Osteocyte (in vitro differentiated cells): ENCODE data around the gene KIF18B. TPM values are rescaled to one million over a fixed set of nuclear protein-coding genes. Genes with fewer than 3 reads are reported as not detected.
"Not testable (repeated sequence)": the region's sequence is repeated elsewhere in the genome, so short reads cannot be mapped to it uniquely, and the experiment has no call there.

Experiments
- DNase-seq: peaks from one replicate; pipeline ENCODE4 v3.0.0; 2021; ENCODE audit warnings: mixed read lengths; ENCODE audit not compliant: unreplicated experiment; ENCODE audit errors: extremely low spot score
- H3K27ac Mint-ChIP-seq: one replicate; pipeline ENCODE4 v1.8.0; 2021; ENCODE audit warnings: mild to moderate bottlenecking, mixed read lengths; ENCODE audit not compliant: unreplicated experiment
- H3K27me3 Mint-ChIP-seq: one replicate; pipeline ENCODE4 v1.8.0; 2021; ENCODE audit warnings: mixed read lengths; ENCODE audit not compliant: unreplicated experiment
- H3K36me3 Mint-ChIP-seq: one replicate; pipeline ENCODE4 v1.8.0; 2021; ENCODE audit warnings: mixed read lengths; ENCODE audit not compliant: unreplicated experiment
- H3K4me1 Mint-ChIP-seq: one replicate; pipeline ENCODE4 v1.8.0; 2021; ENCODE audit warnings: mixed read lengths; ENCODE audit not compliant: unreplicated experiment
- H3K4me3 Mint-ChIP-seq: one replicate; pipeline ENCODE4 v1.8.0; 2021; ENCODE audit warnings: mild to moderate bottlenecking, moderate library complexity, mixed read lengths; ENCODE audit not compliant: unreplicated experiment
- H3K9me3 Mint-ChIP-seq: one replicate; pipeline ENCODE4 v1.8.0; 2021; ENCODE audit warnings: mixed read lengths; ENCODE audit not compliant: unreplicated experiment
- CTCF ChIP-seq: fragments of 200-600 bp; sonication (generic); IDR thresholded peaks from 2 replicates; pipeline ENCODE4 v1.5.0; 2021; ENCODE audit warnings: antibody characterized with exemption, mild to moderate bottlenecking, moderate library complexity
- total RNA-seq: library from RNA; stranded (reverse); gene quantifications from 2 replicates; pipeline ENCODE4 v1.2.1, GENCODE V29; 2021

KIF18B gene
- total RNA-seq, 1 donor from 2014 or later, result 6.9 TPM

GRCh38 chr17:44956998-44957981 is 9.7 kb upstream of the KIF18B start:
- Mint-ChIP-seq H3K4me1 (peaks cover 12% of the 10 kb centered on the region), H3K36me3 (no peaks in the 10 kb centered on the region), H3K27me3 (no peaks in the 10 kb centered on the region), H3K9me3 (no peaks in the 10 kb centered on the region), H3K4me3 (no peak overlapping the region), H3K27ac (no peak overlapping the region)
- no peak for DNase-seq
- no peak for TF ChIP-seq CTCF

- H3K4me1 Mint-ChIP-seq, result peaks cover 11% of the 10 kb centered on the region
- no peak for DNase-seq
- no peaks in the 10 kb centered on the region for H3K36me3 Mint-ChIP-seq
- no peaks in the 10 kb centered on the region for H3K27me3 Mint-ChIP-seq
- no peak overlapping the region for H3K4me3 Mint-ChIP-seq
- H3K9me3 Mint-ChIP-seq, result no peaks in the 10 kb centered on the region
- H3K27ac Mint-ChIP-seq, result no peak overlapping the region
- no peak for TF ChIP-seq CTCF
Observed at GRCh38 chr17:44955674-44956425, 8.3 kb upstream of the KIF18B start.

- Mint-ChIP-seq H3K36me3 (no peaks in the 10 kb centered on the region), H3K27ac (no peak overlapping the region), H3K9me3 (no peaks in the 10 kb centered on the region)
Observed at GRCh38 chr17:44952946-44953475, 5.4 kb upstream of the KIF18B start.

DNA sequence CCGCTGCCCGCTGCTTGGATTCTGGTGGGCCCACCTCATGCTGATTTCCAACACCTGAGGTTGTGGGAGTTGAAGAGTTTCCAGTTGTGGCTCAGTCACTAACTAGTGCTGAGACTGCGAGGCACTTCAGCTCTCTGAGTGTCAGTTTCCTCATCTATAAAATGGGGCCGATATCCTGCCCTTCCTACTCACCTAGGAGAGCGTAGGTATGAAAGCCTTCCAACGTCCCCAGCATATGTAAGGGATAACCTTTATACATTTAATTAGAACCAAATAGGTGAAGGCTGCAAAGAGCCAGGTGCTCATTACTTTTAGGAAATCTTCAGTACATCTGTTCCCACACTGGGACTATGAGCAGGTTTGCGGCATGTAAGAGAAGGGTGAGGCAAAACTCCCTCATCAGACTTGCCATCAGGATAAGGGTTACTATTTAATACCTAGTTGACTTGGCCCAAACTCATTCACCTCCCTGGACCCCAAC is 782 bp upstream of the KIF18B start:
- Mint-ChIP-seq H3K27me3 (no peaks in the 10 kb centered on the region), H3K27ac (peak overlapping the region; percentile 89), H3K4me3 (peak overlapping the region; percentile 90), H3K36me3 (no peaks in the 10 kb centered on the region), H3K9me3 (no peaks in the 10 kb centered on the region), H3K4me1 (peaks cover 23% of the 10 kb centered on the region)
- DNase-seq, result no peak
- no peak for TF ChIP-seq CTCF

More at GRCh38 chr17:44952946-44953475, 5.4 kb upstream of the KIF18B start:
- no peak for TF ChIP-seq CTCF
- no peak overlapping the region for H3K4me3 Mint-ChIP-seq
- DNase-seq, result no peak
- H3K4me1 Mint-ChIP-seq, result peaks cover 8% of the 10 kb centered on the region
- no peaks in the 10 kb centered on the region for H3K27me3 Mint-ChIP-seq

DNA sequence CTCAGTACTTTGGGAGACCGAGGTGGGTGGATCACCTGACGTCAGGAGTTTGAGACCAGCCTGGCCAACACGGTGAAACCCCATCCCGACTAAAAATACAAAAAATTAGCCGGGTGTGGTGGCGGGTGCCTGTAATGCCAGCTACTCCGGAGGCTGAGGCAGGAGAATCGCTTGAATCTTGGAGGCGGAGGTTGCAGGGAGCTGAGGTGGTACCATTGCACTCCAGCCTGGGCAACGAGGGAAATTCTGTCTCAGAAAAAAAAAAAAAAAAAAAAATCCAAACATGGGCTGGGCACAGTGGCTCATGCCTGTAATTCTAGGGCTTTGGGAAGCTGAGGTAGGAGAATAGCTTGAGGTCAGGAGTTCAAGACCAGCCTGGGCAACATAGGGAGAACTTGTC is 1.9 kb downstream of the KIF18B start:
- not testable (repeated sequence) for H3K27ac Mint-ChIP-seq, H3K4me3 Mint-ChIP-seq, H3K9me3 Mint-ChIP-seq, DNase-seq, H3K36me3 Mint-ChIP-seq, H3K27me3 Mint-ChIP-seq
- peaks cover 38% of the 10 kb centered on the region for H3K4me1 Mint-ChIP-seq
